ENCODE data around the gene GNAT2. TPM values are rescaled to one million over a fixed set of nuclear protein-coding genes. Genes with fewer than 3 reads are reported as not detected.

GNAT2 gene
- total and polyA plus RNA-seq, 2 donors (not counting 3 experiments of a cell fraction or from before 2014, with no cell fraction given): not detected

DNA sequence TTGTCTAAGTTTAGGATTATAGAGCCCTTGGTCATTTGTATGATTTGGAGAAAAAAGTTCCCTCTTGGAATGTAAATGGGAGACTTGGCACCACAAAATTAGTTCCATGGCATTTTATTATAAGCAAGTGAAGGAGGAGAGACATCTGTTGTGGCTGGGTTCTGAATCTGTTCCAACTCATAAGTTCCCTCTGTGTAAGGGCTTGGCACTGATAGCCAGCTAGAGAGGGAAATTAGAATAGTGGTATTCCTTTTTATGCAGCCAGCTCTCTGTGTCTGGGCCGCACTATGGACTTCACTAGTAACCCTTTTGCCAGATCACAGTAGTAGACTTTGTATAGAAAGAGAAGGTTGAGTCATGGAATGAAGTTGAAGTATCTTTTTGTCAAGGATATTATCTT, 39.9 kb downstream of the GNAT2 start:
- DNase-seq (ENCODE audit: low read depth, low spot score): no peak
- no peaks in the 10 kb centered on the region for H4K20me1 ChIP-seq (replicated peaks; ENCODE audit: control insufficient read depth, extremely low read depth, insufficient read depth, low read length)
- ChIA-PET CTCF (interaction anchor here (1.0 to 3.3 kb wide), 4 partner anchors 9 to 60 kb away, joined by 3 to 11 read pairs (median 8); no protein-coding TSS in a partner anchor), POLR2A (no interaction called here)
- FAIRE-seq: no peak
- H3K27ac ChIP-seq (ENCODE audit: insufficient read depth, low read depth, low read length): no peak overlapping the region
- H3K9me3 ChIP-seq (replicated peaks; ENCODE audit: control insufficient read depth, insufficient read depth, low read length): no peaks in the 10 kb centered on the region
- peaks cover 20% of the 10 kb centered on the region for H3K4me1 ChIP-seq (ENCODE audit: control insufficient read depth, extremely low read depth, insufficient read depth, low read length)
- BruUV-seq (replicated peaks): no TSS peak
- TF ChIP-seq EZH2 (IDR thresholded peaks at IDR 0.05; ENCODE audit: borderline replicate concordance, low read depth, low read length, severe bottlenecking) (no peak), POLR2AphosphoS5 (IDR thresholded peaks at IDR 0.05; ENCODE audit: insufficient read depth, low read depth, low read length) (no peak), CTCF (IDR thresholded peaks at IDR 0.05; ENCODE audit: extremely low read depth in 1 of 2, insufficient read depth in 1 of 2, low read depth in 1 of 2, low read length in 2 of 2) (no peak), JUN (IDR thresholded peaks at IDR 0.05; ENCODE audit: borderline replicate concordance, insufficient read depth, insufficient read length, low read depth) (no peak), MYC (IDR thresholded peaks at IDR 0.05; ENCODE audit: low read depth, low read length) (no peak), GATA2 (IDR thresholded peaks at IDR 0.05; ENCODE audit: insufficient read depth, insufficient read length, low read depth, low read length) (no peak), FOS (IDR thresholded peaks at IDR 0.05; ENCODE audit: borderline replicate concordance, insufficient read depth, low read length) (no peak), POLR2A (IDR thresholded peaks at IDR 0.05; ENCODE audit: low read depth, low read length) (no peak)
- TF ChIP-seq, protein P1, sequence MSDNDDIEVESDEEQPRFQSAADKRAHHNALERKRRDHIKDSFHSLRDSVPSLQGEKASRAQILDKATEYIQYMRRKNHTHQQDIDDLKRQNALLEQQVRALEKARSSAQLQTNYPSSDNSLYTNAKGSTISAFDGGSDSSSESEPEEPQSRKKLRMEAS (IDR thresholded peaks at IDR 0.05; ENCODE audit: insufficient read depth, insufficient read length): no peak
- H3K4me3 ChIP-seq (replicated peaks in 1 of 3; ENCODE audit: insufficient read depth in 1 of 3, low read depth in 1 of 3, low read length in 3 of 3): no peak overlapping the region
- H3K79me2 ChIP-seq (ENCODE audit: control insufficient read depth, insufficient read depth, low read length): peaks cover 26% of the 10 kb centered on the region
- H3K27me3 ChIP-seq (ENCODE audit: control insufficient read depth in 2 of 2, insufficient read depth in 2 of 2, low read length in 2 of 2): no peaks in the 10 kb centered on the region
- dilution Hi-C loops (cut with MboI; ENCODE audit: extremely low pct_ligation_motif_present, low sequenced_read_pairs) (no loop called here), intact Hi-C loops (cut with micrococcal nuclease) (no loop called here)
- no peak overlapping the region for H2AFZ ChIP-seq (ENCODE audit: low read depth, low read length)
- no peaks in the 10 kb centered on the region for H3K9me1 ChIP-seq (replicated peaks; ENCODE audit: control insufficient read depth, extremely low read depth, insufficient read depth, low read length)
- H3K9ac ChIP-seq (replicated peaks; ENCODE audit: extremely low read depth, insufficient read depth, low read length): no peak overlapping the region
- no peak overlapping the region for H3K4me2 ChIP-seq (ENCODE audit: insufficient read depth, low read length)
- H3K36me3 ChIP-seq (ENCODE audit: control insufficient read depth in 2 of 2, extremely low read depth in 1 of 2, insufficient read depth in 2 of 2, low read length in 2 of 2): peaks cover 1 to 15% of the 10 kb centered on the region in 2 experiments

Measured in endothelial cell of umbilical vein (primary cell).